ENCODE measurements around the gene THAP4.

THAP4 gene

DNA sequence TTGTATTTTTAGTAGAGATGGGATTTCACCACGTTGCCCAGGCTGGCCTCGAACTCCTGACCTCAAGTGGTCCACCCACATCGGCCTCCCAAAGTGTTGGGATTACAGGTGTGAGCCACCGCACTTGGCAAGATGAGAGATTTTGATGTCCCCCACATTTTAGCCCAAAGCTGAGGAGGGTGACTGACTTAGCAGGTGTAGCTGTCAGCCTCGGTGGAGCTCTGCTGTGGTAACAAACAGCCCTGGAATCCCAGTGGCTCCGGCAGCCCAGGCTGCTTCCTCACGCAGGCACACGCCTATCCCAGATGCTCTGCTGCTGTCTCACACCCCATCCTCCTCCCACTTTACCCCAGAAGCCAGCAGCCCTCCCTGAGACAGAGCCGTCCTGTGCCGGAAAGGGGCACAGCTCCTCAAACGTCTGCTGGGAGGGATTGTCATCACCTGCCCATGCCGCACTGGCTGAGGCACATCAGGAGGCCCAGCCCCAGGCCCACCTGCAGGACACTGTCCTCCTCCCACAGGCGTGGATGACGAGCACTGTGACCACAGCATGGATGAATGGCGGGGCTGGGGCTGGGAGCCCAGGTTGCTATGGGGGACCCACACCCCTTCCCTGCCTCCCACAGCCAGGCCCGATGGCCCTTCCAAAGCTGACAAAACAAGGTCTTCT lies 89.0 kb downstream of the THAP4 start:
- TF ChIP-seq, protein P1, sequence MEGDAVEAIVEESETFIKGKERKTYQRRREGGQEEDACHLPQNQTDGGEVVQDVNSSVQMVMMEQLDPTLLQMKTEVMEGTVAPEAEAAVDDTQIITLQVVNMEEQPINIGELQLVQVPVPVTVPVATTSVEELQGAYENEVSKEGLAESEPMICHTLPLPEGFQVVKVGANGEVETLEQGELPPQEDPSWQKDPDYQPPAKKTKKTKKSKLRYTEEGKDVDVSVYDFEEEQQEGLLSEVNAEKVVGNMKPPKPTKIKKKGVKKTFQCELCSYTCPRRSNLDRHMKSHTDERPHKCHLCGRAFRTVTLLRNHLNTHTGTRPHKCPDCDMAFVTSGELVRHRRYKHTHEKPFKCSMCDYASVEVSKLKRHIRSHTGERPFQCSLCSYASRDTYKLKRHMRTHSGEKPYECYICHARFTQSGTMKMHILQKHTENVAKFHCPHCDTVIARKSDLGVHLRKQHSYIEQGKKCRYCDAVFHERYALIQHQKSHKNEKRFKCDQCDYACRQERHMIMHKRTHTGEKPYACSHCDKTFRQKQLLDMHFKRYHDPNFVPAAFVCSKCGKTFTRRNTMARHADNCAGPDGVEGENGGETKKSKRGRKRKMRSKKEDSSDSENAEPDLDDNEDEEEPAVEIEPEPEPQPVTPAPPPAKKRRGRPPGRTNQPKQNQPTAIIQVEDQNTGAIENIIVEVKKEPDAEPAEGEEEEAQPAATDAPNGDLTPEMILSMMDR (conservative IDR thresholded peaks at IDR 0.05) = no peak
- H3K27ac ChIP-seq = no peak overlapping the region

DNA sequence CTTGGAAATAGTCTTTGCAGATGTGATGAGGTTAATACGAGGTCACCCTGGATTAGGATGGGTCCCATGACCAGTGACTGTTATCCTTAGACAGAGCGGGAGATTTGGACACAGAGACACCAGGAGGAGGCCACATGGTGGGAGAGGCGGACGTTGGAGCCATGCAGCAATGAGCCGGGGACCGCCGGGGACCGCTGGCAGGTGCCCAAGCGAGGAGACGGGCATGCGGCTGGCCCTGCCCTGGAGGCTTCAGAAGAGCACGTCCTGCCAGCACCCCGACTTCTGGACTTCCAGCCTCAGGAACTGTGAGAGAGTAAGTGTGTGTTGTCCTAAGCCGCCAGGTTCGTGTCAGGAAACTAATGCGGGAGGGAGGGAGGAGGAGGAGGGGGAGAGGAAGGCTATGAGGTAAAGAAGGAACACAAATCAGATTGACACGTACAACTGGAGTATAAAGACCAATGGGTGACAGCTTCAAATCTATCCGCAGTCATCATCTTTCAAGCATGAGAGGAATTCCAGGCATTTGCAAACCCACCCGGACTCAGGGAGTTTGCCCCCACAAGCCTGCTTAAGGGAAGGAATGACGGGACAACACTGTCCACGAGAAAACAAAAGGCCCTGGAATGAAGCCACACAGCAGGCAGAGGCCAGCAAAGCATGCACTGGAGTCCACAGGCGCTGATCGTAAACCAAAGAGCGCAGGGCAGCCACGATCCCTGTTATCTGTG lies 90.0 kb downstream of the THAP4 start:
- TF ChIP-seq, protein P1 (conservative IDR thresholded peaks at IDR 0.05) = no peak
- H3K27ac ChIP-seq = no peak overlapping the region

DNA sequence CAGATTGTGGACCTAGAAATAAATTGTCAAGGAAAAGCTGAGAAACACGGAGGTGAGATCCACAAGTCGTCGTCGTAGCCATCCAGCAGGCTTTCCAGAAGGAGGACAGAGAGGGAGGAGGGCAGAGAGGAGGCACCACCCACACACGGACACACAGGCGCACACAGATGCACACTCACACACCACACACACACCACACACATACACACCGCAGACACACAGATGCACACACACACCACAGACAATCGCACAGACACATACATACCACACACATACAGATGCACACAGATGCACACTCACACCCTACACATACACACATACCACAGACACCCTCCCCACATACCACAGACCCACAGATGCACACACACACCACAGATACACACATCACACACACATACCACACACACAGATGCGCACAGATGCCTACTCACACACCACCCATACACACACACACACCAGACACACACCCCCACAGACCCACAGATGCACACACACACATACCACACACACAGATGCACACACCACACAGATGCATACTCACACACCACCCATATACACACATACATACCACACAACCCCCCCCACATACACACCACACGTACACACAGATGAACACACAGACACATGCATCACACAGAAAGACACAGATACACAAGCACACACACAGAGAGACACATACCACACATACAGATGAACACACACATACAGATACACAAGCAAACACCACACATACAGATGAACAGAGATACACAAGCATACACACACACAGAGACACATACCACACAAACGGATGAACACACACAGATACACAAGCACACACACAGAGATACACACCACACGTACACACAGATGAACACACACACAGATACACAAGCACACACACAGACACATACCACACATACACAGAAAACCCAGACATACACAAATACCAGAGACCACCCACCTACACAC lies 91.2 kb downstream of the THAP4 start:
- no peak overlapping the region for H3K27ac ChIP-seq
- TF ChIP-seq, protein P1 (conservative IDR thresholded peaks at IDR 0.05) = no peak

DNA sequence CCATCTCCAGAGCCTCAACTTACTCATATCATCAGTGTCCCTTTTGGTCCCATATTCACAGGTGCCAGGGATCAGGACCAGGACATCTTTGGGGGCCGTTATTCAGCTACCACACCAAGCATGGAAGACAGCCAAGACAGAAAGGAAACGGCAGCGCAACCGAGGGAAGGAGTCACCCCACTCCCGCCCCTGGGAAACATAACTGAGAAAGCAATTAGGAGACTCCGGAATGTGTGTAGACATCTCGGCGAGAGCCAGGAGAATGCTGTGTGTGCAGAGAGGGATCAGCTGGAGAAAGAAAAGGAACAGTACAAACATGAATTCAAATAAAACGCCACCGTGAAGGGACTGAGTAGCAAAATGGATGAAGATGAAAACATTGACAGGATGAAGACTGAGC lies 91.9 kb downstream of the THAP4 start:
- TF ChIP-seq, protein P1 (conservative IDR thresholded peaks at IDR 0.05) = no peak
- H3K27ac ChIP-seq = no peak overlapping the region

DNA sequence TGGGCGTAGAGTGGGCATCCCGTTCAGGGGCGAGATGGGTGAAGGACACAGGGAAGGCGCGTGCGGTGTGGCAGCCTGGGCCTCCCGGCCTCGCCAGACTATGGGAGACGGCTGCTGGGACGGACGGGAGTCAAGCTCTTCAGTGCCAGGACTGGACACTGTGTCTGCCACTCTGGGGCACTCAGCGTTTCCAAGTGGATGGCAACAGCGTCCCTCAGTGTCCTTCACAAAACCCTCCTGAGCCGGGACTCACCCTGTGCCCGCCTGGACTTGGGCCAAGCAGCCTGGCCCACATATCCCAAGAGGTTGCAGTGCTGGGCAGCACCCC lies 94.7 kb downstream of the THAP4 start:
- H3K27ac ChIP-seq = no peak overlapping the region; the same call in 1 of the 2 replicates
- TF ChIP-seq, protein P1 (conservative IDR thresholded peaks at IDR 0.05) = no peak

DNA sequence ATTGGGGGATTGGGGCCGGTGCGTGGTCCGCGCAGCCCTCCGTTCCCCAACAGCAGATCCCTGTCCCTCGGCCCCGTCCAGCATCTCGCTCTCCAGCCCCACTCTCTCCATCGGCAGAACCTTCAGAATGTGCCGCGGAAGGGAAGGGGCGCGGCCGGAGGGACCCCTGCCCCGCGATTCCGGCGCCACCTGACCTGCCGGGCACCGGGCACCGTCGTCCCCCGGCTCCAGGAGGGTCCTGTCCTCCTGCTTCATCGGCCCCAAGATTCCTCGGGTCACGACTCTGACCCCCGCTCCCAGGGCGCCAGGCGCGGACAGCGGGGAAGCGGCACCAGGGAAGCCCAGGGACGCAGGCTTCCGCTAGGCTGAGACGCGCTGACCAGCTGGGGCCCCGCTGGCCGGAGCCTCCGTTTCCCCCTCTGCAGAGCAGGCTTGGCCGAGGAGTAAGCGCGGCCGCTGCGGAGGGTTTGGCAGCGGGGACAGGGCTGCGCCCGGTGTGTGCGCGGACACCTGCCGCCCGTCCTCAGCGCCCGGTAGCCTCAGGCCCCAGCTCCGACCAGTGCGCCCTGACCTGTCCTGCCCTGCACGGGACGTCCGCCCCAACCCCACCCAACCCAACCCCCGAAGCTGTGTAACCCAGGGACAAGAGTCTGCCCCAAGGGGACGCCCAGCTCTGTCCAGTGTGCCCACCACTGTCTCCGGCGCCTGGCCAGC lies 95.2 kb downstream of the THAP4 start:
- TF ChIP-seq, protein P1 (conservative IDR thresholded peaks at IDR 0.05) = no peak
- no peak overlapping the region; the same call in 1 of the 2 replicates for H3K27ac ChIP-seq

Measured in VCaP (cell line).